ENCODE data around the gene LSAMP.

GRCh38 chr3:116348216-116348615 is 97.1 kb downstream of the LSAMP start:
- no peak for TF ChIP-seq CTCF (IDR thresholded peaks at IDR 0.05)
- no peak for TF ChIP-seq CDX4 (CRISPR knock-in tag; IDR thresholded peaks at IDR 0.05; ENCODE audit: borderline replicate concordance)
- TF ChIP-seq STAT6 (CRISPR knock-in tag; conservative IDR thresholded peaks at IDR 0.05; ENCODE audit: low read depth): no peak
- no peak for TF ChIP-seq MYBL2 (CRISPR knock-in tag; IDR thresholded peaks at IDR 0.05)
- no peak for TF ChIP-seq ELF4 (CRISPR knock-in tag; IDR thresholded peaks at IDR 0.05; ENCODE audit: low read depth)
